Transverse colon (tissue), 4 donors: Measurements from ENCODE around the gene CCR3.

Source experiments
- EP300 ChIP-seq: sonication (generic); formaldehyde crosslinking; IDR thresholded peaks from one replicate; pipeline ENCODE4 v1.6.1; 2017; ENCODE audit warnings: antibody characterized with exemption, low read depth
- POLR2A ChIP-seq: fragments of 450-650 bp; IDR thresholded peaks from one replicate; pipeline ENCODE4 v1.6.1; 2016; ENCODE audit warnings: antibody characterized with exemption, mild to moderate bottlenecking, moderate library complexity
- POLR2AphosphoS5 ChIP-seq, 3 donors: sonication (generic); formaldehyde crosslinking; IDR thresholded peaks; one replicate each; pipeline ENCODE4 v1.6.1; 2016; ENCODE audit warnings: antibody characterized with exemption in 3 of 3
- TF ChIP-seq, protein P1 (sequence below), 5 experiments: fragments of 200-600 bp in 3 of 5; fragments of 450-650 bp in 2 of 5; sonication (generic) in 3 of 5; IDR thresholded peaks; 1 replicate in 2 of 5; 2 replicates in 3 of 5; pipeline ENCODE4 v1.5.1; 2016 to 2017; ENCODE audit warnings: antibody characterized with exemption in 5 of 5, inconsistent platforms in 3 of 5, mild to moderate bottlenecking in 2 of 5, moderate library complexity in 1 of 5

DNA sequence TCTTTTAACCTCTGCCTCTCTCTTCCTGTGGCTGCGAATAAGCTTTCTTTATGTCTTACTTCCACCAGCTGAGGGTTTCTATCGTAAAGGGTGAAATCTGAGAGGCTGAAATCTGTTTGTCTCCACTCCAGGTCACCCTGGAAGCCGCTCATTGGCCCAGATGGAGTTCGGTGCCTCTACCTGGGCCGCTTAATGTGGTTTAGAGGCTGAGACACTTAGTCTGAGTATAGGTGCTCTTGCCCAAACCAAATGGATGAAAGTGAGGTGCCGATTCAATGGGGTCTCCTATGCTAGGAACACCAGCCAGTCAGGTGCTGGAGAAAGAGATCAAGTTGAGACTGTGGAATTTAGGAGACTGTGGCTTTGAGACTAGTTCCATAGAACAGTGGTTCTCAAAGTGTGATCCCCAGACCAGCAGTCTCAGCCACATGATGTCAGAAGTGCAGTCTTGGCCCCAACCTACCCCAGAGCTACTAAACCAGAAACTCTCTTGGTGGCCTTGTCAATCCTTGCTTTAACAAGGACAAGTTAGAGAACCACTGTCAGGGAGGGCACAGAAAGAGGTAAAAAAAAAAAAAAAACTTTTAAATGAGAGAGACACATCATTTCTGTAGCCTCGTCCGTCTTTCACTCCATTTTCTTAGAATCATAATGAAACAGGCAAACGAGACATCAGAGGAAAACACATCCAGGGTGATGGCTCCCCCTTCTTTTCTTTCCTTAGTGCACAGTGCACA lies 56.8 kb downstream of the CCR3 start:
- TF ChIP-seq, protein P1, sequence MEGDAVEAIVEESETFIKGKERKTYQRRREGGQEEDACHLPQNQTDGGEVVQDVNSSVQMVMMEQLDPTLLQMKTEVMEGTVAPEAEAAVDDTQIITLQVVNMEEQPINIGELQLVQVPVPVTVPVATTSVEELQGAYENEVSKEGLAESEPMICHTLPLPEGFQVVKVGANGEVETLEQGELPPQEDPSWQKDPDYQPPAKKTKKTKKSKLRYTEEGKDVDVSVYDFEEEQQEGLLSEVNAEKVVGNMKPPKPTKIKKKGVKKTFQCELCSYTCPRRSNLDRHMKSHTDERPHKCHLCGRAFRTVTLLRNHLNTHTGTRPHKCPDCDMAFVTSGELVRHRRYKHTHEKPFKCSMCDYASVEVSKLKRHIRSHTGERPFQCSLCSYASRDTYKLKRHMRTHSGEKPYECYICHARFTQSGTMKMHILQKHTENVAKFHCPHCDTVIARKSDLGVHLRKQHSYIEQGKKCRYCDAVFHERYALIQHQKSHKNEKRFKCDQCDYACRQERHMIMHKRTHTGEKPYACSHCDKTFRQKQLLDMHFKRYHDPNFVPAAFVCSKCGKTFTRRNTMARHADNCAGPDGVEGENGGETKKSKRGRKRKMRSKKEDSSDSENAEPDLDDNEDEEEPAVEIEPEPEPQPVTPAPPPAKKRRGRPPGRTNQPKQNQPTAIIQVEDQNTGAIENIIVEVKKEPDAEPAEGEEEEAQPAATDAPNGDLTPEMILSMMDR (IDR thresholded peaks at IDR 0.05) = no peak
- no peak for TF ChIP-seq POLR2A
- TF ChIP-seq POLR2AphosphoS5 (IDR thresholded peaks at IDR 0.05) = no peak
- no peak for TF ChIP-seq EP300
